Astrocyte (in vitro differentiated cells and primary cell): Measurements from ENCODE around the gene PLD5.

Experiments
- EZH2 ChIP-seq: IDR thresholded peaks from 2 replicates; pipeline ENCODE4 v1.6.1; 2012; ENCODE audit warnings: mild to moderate bottlenecking, low read length, inconsistent platforms; ENCODE audit not compliant: insufficient read depth
- TF ChIP-seq, protein P1 (sequence below): IDR thresholded peaks from 2 replicates; pipeline ENCODE4 v1.5.1; 2011; ENCODE audit warnings: low read depth, mild to moderate bottlenecking, inconsistent platforms, low read length, moderate library complexity; ENCODE audit not compliant: insufficient read depth

GRCh38 chr1:242468784-242469183 is 55.7 kb downstream of the PLD5 start:
- TF ChIP-seq, protein P1, sequence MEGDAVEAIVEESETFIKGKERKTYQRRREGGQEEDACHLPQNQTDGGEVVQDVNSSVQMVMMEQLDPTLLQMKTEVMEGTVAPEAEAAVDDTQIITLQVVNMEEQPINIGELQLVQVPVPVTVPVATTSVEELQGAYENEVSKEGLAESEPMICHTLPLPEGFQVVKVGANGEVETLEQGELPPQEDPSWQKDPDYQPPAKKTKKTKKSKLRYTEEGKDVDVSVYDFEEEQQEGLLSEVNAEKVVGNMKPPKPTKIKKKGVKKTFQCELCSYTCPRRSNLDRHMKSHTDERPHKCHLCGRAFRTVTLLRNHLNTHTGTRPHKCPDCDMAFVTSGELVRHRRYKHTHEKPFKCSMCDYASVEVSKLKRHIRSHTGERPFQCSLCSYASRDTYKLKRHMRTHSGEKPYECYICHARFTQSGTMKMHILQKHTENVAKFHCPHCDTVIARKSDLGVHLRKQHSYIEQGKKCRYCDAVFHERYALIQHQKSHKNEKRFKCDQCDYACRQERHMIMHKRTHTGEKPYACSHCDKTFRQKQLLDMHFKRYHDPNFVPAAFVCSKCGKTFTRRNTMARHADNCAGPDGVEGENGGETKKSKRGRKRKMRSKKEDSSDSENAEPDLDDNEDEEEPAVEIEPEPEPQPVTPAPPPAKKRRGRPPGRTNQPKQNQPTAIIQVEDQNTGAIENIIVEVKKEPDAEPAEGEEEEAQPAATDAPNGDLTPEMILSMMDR: no peak
- no peak for TF ChIP-seq EZH2
